NCI-H1694 treated with DMSO at 0.1 percent for 48 hours (cell line): ENCODE measurements around the gene ADARB2.
"Not testable (repeated sequence)": the region's sequence is repeated elsewhere in the genome, so short reads cannot be mapped to it uniquely, and the experiment has no call there.

Experiments
- DNase-seq: peaks from one replicate; lab custom pipeline; 2025; lab: John Stamatoyannopoulos, UW

The ADARB2 gene

GRCh38 chr10:1227510-1228402 is 509.6 kb downstream of the ADARB2 start:
- DNase-seq, result no peak

- DNase-seq, result not testable (repeated sequence)
These were observed 510.4 kb downstream of the ADARB2 start for GRCh38 chr10:1226907-1227306.

DNA sequence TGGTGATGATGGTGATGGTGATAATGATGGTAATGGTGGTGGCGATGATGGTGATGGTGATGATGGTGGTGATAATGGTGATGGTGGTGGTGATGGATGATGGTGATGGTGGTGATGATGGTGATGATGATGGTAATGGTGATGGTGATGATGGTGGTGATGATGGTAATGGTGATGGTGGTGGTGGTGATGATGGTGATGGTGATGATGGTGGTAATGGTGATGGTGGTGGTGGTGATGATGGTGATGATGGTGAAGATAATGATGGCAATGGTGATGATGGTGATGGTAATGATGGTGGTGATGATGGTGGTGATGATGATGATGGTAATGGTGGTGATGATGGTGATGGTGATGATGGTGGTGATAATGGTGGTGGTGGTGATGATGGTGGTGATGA is 517.5 kb downstream of the ADARB2 start:
- not testable (repeated sequence) for DNase-seq

- no peak for DNase-seq
These were observed 519.7 kb downstream of the ADARB2 start for GRCh38 chr10:1217661-1218060.

- no peak for DNase-seq
These were observed 520.1 kb downstream of the ADARB2 start for GRCh38 chr10:1217237-1217587.

GRCh38 chr10:1216574-1217236 is 520.6 kb downstream of the ADARB2 start:
- DNase-seq, result no peak

GRCh38 chr10:1215862-1216573 is 521.3 kb downstream of the ADARB2 start:
- DNase-seq, result no peak

- DNase-seq, result no peak
These were observed 522.3 kb downstream of the ADARB2 start for GRCh38 chr10:1214882-1215540.

GRCh38 chr10:1214071-1214675 is 523.2 kb downstream of the ADARB2 start:
- no peak for DNase-seq

GRCh38 chr10:1213252-1214070 is 523.9 kb downstream of the ADARB2 start:
- no peak for DNase-seq

- no peak for DNase-seq
These were observed 524.7 kb downstream of the ADARB2 start for GRCh38 chr10:1212571-1213141.

- peak; percentile 66 for DNase-seq
These were observed 525.3 kb downstream of the ADARB2 start for GRCh38 chr10:1211844-1212570.

DNA sequence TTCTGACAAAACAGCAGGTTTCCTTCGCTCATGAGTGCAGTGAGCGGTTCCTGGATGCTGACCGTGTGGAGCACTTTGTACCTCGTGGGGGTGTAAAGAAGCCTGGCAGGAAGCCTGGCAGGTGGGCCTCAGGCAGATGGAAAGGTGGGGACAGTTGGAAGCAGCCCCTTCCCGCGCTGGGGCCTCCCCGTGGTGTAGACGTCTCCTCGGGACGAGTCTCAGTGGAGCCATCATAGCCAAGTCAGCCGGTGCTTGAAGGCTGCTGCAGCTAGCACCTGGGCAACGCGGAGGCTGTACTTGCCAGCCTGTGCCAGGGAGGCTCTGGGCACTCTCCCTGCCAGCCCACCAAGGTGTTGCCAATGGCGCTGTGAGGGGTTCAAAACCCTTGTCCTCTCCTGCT is 526.7 kb downstream of the ADARB2 start:
- DNase-seq, result no peak

DNA sequence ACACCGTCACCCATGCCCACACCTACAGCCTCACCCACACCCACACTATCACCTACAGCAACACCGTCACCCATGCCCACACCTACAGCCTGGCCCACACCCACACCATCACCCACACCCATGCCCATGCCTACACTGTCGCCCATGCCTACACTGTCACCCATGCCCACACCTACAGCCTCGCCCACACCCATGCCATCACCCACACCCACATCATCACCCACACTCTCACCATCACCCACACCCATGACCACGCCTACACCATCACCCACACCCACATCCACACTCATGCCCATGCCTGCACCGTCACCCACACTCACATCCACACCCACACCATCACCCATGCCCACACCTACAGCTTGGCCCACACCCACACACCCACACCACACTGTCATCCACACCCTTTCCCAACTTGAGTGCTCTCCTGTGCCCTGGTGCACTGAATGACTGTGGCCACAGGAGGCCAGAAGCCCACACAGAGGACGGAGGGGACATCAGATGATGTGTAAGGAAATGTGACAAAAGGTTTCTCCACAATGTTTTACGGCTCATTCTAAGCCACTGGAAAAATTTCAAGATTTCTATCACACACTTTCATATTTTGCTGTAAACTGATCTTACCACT is 527.9 kb downstream of the ADARB2 start:
- DNase-seq, result no peak

GRCh38 chr10:1208366-1209311 is 528.7 kb downstream of the ADARB2 start:
- DNase-seq, result no peak

- no peak for DNase-seq
These were observed 530.7 kb downstream of the ADARB2 start for GRCh38 chr10:1206601-1207000.

- DNase-seq, result no peak
These were observed 531.2 kb downstream of the ADARB2 start for GRCh38 chr10:1206101-1206500.

GRCh38 chr10:1205450-1206030 is 531.8 kb downstream of the ADARB2 start:
- DNase-seq, result no peak
